ENCODE results near the gene PEAK1.

PEAK1 gene

GRCh38 chr15:77400258-77400657, 19.6 kb downstream of the PEAK1 start:
- DNase-seq = no peak

DNA sequence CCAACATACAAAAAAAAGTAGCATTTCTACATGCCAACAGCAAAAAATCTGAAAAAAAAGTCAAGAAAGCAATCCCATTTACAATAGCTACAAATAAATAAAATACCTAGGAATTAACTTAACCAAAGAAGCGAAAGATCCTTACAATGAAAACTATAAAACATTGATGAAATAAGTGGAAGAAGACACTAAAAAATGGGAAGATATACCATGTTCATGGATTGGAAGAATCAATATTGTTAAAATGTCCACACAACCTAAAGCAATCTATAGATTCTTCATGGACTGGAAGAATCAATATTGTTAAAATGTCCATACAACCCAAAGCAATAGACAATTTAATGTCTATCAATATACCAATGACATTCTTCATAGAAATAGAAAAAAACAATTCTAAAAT, 21.0 kb downstream of the PEAK1 start:
- DNase-seq = no peak

GRCh38 chr15:77396692-77397091, 23.2 kb downstream of the PEAK1 start:
- no peak for DNase-seq

- DNase-seq = no peak
Measured at GRCh38 chr15:77395013-77395774, 24.7 kb downstream of the PEAK1 start.

DNA sequence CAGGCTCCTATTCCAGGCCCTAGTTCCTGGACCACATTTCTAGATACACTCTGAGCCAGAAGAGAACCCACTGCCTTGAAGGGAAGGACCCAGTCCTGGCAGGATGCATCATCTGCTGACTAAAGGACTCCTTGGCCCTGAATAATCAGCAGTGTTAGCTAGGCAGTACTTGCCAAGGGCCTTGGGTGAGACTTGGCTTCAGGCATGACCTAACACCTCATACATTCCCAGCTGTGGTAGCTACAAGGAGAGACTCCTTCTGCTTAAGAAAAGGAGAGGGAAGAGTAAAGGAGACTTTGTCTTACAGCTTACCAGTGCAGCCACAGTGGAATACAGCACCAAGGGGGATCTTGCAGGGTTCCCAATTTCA, 26.4 kb downstream of the PEAK1 start:
- DNase-seq = no peak

- DNase-seq = no peak
Measured at GRCh38 chr15:77392762-77393470, 27.0 kb downstream of the PEAK1 start.

- DNase-seq = no peak
Measured at GRCh38 chr15:77391372-77391951, 28.4 kb downstream of the PEAK1 start.

DNA sequence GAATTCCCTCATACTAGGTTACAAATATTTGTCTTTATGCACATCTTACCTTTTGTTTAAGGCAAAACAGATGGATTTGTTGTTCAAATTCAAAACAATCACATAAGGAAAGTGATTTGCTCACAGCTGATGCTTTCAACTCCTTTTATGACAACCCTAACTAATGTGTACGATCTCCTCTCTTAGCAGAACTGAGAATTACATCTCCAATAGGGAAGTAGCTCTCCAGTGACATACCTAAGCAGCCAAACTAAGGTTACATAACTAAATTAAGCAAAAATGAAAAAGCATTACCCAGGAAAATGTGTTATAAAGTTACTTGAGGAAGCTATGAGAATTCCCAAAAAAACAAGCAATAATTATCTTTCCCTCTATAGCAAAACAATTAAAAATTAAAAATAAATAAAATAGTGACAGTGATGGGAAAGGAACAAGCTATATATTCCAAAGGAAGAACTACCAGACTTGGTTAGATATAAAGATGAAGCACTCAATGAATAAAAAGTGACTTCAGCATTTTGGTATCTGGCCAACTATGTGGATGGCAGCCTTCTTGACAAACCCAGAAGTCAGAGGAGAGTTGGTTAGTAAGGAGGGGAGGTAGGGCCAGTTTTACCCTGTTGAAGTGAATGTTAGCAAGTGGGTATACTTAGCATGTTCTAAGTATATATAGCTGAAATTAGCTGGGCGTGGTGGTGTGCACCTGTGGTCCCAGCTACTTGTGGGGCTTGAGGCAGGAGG, 32.4 kb downstream of the PEAK1 start:
- DNase-seq = no peak

GRCh38 chr15:77386626-77387025, 33.3 kb downstream of the PEAK1 start:
- no peak for DNase-seq

GRCh38 chr15:77384589-77385359, 35.1 kb downstream of the PEAK1 start:
- no peak for DNase-seq

DNA sequence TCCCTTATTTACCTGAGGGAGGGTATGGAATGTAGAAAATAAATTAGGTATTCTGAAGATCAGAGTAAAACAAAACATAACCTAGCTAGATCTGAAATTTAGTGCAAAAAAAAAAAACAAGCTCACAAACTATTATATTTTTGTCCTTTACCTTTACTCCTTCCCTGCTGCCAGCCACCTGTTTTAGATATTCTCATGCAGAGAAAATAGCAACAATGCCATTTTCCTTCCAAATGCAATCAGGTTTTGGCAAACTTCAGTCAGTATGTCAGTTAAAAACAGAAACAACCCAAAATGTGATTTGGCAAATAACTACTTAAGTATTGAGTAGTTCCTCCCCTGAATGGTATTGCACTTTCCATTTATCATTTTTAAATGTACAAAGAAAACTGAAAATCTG, 35.8 kb downstream of the PEAK1 start:
- no peak for DNase-seq

GRCh38 chr15:77380033-77380432, 39.9 kb downstream of the PEAK1 start:
- no peak for DNase-seq

DNA sequence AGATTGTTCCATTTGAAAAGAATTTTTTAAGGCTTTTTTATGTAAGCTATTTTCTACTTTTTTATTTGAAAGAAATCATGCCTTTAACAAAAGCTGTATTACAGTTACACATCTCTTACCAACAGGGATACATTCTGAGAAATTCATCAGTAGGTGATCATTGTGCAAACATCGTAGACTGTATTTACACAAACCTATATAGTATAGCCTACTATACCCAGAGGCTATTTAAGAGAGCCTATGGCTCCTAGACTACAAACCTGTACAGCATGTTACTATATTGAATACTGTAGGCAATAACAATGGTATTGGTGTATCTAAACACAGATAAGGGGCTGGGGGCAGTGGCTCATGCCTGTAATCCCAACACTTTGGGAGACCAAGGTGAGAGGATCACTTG, 43.1 kb downstream of the PEAK1 start:
- DNase-seq = no peak

GRCh38 chr15:77375133-77375532, 44.8 kb downstream of the PEAK1 start:
- no peak for DNase-seq

- no peak for DNase-seq
Measured at GRCh38 chr15:77373441-77373840, 46.5 kb downstream of the PEAK1 start.

GRCh38 chr15:77371850-77372563, 47.9 kb downstream of the PEAK1 start:
- DNase-seq = no peak

- DNase-seq = no peak
Measured at GRCh38 chr15:77370580-77370979, 49.3 kb downstream of the PEAK1 start.

- no peak for DNase-seq
Measured at GRCh38 chr15:77369168-77369567, 50.7 kb downstream of the PEAK1 start.

- DNase-seq = no peak
Measured at GRCh38 chr15:77367631-77368030, 52.3 kb downstream of the PEAK1 start.

GRCh38 chr15:77361456-77361855, 58.4 kb downstream of the PEAK1 start:
- no peak for DNase-seq

GRCh38 chr15:77358545-77359240, 61.2 kb downstream of the PEAK1 start:
- no peak for DNase-seq

Data from SHP77 treated with DMSO at 0.1 percent for 48 hours (cell line).